ENCODE results near the gene RPS17. TPM values are rescaled to one million over a fixed set of nuclear protein-coding genes. Genes with fewer than 3 reads are reported as not detected.
A peak's percentile ranks its signal among the peaks of the same experiment; 100 is the strongest.
"Not testable (repeated sequence)": the region's sequence is repeated elsewhere in the genome, so short reads cannot be mapped to it uniquely, and the experiment has no call there.

The RPS17 gene
- total RNA-seq, 1 donor, result 1,371 TPM

DNA sequence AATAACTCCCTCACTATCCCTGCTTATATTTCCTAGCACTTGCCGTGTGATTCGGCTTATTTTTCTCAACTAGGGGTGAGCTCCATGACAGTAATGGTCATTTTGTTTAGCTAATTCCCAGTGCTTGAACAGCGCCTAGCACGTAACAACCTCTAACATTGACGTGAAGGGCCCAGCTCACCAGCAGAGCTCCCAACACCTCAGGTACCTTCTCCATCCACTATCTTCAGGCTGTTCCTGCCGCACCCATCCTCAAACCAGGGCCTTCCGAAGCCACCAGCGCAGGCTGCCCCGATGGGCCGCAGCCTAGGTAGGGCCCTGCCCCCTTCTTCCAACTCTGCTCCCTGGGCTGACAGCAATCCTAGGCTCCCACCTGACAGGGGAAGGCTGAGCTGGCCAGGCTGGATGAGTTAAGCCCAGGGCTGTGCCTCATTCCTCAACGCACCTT, 751 bp upstream of the RPS17 start:
- peak overlapping the region; percentile 79 for H3K4me3 ChIP-seq (ENCODE audit: low read depth, low read length)
- peak; percentile 42 for DNase-seq (ENCODE audit: low read depth)
- TF ChIP-seq, protein P1, sequence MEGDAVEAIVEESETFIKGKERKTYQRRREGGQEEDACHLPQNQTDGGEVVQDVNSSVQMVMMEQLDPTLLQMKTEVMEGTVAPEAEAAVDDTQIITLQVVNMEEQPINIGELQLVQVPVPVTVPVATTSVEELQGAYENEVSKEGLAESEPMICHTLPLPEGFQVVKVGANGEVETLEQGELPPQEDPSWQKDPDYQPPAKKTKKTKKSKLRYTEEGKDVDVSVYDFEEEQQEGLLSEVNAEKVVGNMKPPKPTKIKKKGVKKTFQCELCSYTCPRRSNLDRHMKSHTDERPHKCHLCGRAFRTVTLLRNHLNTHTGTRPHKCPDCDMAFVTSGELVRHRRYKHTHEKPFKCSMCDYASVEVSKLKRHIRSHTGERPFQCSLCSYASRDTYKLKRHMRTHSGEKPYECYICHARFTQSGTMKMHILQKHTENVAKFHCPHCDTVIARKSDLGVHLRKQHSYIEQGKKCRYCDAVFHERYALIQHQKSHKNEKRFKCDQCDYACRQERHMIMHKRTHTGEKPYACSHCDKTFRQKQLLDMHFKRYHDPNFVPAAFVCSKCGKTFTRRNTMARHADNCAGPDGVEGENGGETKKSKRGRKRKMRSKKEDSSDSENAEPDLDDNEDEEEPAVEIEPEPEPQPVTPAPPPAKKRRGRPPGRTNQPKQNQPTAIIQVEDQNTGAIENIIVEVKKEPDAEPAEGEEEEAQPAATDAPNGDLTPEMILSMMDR (IDR thresholded peaks at IDR 0.05; ENCODE audit: insufficient read depth, low read depth, low read length), result no peak

DNA sequence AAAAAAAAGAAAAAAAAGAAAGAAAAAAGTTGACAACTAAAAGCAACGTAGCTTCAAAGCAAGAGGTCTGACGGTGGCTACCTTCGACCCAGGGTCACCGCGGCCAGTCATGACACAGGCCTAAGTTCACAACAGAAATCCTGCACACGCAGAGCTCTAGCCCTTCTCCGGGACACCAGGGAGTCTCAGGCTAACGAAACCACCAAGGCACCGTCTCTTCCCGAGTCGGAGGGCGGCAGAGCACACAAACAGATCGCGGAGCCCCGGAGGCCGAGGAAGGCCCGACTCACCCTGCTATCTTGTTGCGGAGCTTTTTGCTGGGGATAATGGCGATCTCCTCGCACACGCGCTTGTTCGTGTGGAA, 584 bp downstream of the RPS17 start:
- DNase-seq (ENCODE audit: low read depth), result peak; percentile 18
- TF ChIP-seq, protein P1 (IDR thresholded peaks at IDR 0.05; ENCODE audit: insufficient read depth, low read depth, low read length), result no peak
- peak overlapping the region; percentile 79 for H3K4me3 ChIP-seq (ENCODE audit: low read depth, low read length)

DNA sequence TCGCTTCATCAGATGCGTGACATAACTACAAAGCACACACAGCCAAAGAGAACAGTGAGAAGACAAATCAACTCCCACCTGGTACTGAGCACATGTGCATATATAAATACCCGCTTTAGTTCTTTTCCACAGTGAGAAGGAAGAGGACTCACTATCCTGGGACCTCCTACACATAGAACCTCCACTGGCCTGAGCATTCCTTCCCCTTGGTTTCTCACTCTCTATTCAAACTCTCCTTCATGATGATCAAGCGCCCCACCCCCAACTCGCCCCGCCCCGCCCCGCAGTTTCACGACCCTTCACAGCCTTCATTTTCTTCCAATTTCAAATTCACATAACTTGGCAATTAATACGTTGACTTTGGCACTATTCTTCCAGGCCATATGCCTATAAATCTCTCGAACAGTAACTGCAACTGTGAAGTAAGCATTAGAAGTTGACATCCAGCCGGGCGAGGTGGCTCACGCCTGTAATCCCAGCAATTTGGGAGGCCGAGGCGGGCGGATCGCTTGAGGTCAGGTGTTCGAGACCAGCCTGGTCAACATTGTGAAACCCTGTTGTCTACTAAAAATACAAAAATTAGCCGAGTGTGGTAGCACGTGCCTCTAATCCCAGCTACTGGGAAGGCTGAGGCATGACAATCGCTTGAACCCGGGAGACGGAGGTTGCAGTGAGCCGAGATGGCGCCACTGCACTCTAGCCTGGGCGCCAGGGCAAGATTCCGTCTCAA, 1.1 kb downstream of the RPS17 start:
- peak overlapping the region; percentile 79 for H3K4me3 ChIP-seq (ENCODE audit: low read depth, low read length)
- TF ChIP-seq, protein P1 (IDR thresholded peaks at IDR 0.05; ENCODE audit: insufficient read depth, low read depth, low read length), result no peak
- DNase-seq (ENCODE audit: low read depth), result no peak

DNA sequence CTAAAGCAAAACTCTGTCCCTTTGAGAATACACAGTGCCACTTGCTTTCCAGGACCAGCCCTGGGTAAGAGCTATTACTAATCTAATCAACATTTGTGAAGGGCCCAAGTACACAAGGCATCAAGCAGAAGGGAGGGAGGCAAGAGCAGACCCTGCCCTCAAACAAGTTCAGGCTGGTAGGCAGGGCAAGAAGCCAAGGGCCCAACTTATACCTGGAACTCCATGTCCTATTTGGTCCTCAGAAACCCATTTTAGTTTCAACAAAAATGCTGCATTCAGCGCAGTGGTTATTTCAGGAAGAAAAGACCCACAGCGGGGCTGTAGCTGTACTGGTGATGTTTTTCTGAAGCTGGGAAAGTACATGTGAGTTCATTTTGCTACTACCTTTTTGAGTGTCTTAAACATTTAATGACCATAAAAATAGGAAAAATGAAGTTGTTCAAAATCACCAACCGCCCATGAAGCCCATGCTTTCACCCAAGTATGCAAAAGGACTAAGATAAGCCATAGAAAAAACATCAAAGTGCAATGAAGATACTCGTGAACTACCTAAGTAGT, 2.8 kb downstream of the RPS17 start:
- no peak overlapping the region for H3K4me3 ChIP-seq (ENCODE audit: low read depth, low read length)
- TF ChIP-seq, protein P1 (IDR thresholded peaks at IDR 0.05; ENCODE audit: insufficient read depth, low read depth, low read length), result no peak
- DNase-seq (ENCODE audit: low read depth), result no peak

DNA sequence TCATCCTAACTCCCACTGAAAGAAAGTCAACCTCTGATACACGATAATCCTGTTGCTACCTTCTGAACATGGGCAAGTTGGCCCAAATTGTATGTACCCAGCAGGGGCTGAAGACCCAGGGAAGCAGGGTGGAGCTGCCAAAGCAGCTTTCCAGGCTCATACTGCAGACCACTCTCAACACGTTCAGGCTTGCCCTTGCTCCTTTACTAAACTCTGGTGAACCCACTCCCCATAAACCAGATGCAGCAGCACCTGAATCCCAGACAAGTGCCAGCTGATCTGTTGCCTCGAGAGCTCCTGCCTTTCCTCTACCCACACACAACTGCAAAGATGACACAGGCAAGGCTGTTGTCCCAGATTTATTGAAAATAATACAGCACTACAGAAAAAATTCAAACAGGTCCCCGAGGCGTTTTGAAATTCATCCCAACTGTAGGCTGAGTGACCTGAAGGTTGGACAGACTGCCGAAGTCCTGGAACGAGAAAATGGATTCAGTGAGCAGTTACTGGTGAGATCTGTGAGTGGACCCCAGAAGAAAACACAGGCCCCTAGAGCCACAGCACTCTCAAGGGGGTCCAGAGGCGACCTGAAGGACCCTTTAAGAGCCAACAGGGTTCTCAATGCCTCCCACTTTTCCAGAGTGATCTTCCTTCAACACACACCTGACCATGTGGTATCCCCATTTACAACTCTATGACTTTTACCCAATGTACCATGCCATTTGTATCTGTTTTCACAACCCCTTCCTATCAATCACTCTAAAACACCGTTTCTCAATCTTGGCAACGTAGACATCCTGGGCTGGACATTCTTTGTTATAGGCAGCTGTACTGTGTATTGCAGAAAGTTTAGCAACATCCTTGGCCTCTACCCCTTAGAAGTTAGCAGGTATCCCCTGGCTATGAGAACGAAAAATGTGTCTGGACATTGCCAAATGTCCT, 3.6 kb downstream of the RPS17 start:
- H3K4me3 ChIP-seq (ENCODE audit: low read depth, low read length), result no peak overlapping the region
- TF ChIP-seq, protein P1 (IDR thresholded peaks at IDR 0.05; ENCODE audit: insufficient read depth, low read depth, low read length), result no peak
- no peak for DNase-seq (ENCODE audit: low read depth)

DNA sequence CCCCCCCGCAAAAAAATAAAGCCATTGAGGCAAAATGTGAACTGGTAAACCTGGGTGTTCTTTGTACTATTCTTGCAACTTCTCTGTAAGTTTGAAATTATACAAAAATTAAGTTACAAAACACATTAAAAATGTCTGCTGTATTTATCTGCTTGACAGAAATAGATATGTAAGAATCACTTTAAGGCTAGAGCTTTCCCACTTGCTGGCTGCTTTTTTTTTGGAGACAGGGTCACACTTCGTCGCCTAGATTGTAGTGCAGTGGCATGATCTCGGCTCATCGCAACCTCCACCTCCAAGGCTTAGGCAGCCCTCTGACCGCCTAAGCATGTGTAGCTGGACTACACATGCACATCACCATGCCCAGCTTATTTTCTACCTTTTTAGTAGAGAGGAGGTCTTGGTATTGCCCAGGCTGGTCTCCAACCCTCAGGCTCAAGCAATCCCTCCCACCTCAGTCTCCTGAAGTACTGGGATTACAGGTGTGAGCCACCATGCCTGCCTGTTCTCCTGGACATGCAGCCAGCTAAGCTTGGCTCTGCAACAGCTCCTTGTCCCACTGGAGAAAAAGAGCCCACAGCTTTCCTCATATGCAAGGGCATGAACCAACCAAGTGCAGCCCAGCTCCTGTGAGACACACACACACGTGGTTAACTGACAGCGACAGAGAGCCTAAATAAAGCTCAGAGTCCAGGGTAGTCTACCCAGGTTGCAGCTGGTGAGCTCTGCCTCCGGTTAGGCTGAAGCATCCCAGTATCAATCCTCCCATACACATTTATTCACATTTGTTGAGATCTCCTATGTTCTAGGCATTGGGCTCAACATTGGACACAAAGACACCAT, 4.5 kb downstream of the RPS17 start:
- TF ChIP-seq, protein P1 (IDR thresholded peaks at IDR 0.05; ENCODE audit: insufficient read depth, low read depth, low read length), result no peak
- DNase-seq (ENCODE audit: low read depth), result no peak
- no peak overlapping the region for H3K4me3 ChIP-seq (ENCODE audit: low read depth, low read length)

DNA sequence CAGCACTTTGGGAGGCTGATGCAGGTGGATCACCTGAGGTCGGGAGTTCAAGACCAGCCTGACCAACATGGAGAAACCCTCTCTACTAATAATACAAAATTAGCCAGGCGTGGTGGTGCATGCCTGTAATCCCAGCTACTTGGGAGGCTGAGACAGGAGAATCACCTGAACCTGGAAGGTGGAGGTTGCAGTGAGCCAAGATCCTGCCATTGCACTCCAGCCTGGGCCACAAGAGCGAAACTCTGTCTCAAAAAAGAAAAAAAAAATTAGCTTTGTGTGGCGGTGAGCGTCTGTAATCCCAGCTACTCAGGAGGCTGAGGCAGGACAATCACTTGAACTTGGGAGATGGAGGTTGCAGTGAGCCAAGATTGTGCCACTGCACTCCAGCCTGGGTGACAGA, 5.1 kb downstream of the RPS17 start:
- DNase-seq (ENCODE audit: low read depth); H3K4me3 ChIP-seq (ENCODE audit: low read depth, low read length): not testable (repeated sequence)

DNA sequence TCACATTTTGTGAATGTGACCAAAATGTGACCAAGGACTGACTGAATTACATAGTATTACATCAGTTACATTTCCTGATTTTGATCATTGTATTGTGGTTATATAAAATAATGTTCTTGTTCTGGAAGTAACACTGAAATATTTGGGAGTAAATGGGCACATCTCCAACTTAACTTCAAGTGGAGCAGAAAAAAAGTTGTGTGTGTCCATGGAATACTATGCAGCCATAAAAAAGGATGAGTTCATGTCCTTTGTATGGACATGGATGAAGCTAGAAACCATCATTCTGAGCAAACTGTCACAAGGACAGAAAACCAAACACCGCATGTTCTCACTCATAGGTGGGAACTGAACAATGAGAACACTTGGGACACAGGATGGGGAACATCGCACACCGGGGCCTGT, 5.8 kb downstream of the RPS17 start:
- not testable (repeated sequence) for H3K4me3 ChIP-seq (ENCODE audit: low read depth, low read length); DNase-seq (ENCODE audit: low read depth)
